Vagina (tissue), 2 donors: ENCODE measurements around the gene SETBP1.

Experiments used
- POLR2A ChIP-seq, 2 donors: fragments of 450-650 bp; IDR thresholded peaks; one replicate each; pipeline ENCODE4 v1.6.1; 2017; ENCODE audit warnings: antibody characterized with exemption in 2 of 2, mild to moderate bottlenecking in 2 of 2, moderate library complexity in 2 of 2
- TF ChIP-seq, protein P1 (sequence below), 3 experiments: fragments of 450-650 bp in 2 of 3; fragments of 200-600 bp in 1 of 3; sonication (generic) in 1 of 3; IDR thresholded peaks; one replicate each; pipeline ENCODE4 v1.5.1; 2017 to 2019; ENCODE audit warnings: antibody characterized with exemption in 3 of 3, mild to moderate bottlenecking in 2 of 3, moderate library complexity in 2 of 3

DNA sequence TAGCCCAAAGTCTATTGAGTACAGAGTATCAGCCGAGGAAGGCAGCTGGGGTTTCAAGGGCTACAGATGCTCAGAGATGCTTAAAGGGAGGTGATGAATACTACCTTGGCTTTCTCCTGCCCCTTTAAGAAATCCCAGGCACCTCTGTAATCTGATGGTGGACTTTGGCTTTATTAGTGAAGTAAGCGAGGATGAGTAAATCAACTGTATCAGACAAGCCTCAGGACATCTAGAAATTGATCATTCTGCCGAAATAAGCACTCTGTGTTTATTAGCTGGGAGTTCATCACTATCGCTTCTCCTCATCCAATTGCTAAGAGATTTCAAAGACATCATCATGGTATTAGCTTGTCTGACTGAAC, 344.4 kb downstream of the SETBP1 start:
- TF ChIP-seq, protein P1, sequence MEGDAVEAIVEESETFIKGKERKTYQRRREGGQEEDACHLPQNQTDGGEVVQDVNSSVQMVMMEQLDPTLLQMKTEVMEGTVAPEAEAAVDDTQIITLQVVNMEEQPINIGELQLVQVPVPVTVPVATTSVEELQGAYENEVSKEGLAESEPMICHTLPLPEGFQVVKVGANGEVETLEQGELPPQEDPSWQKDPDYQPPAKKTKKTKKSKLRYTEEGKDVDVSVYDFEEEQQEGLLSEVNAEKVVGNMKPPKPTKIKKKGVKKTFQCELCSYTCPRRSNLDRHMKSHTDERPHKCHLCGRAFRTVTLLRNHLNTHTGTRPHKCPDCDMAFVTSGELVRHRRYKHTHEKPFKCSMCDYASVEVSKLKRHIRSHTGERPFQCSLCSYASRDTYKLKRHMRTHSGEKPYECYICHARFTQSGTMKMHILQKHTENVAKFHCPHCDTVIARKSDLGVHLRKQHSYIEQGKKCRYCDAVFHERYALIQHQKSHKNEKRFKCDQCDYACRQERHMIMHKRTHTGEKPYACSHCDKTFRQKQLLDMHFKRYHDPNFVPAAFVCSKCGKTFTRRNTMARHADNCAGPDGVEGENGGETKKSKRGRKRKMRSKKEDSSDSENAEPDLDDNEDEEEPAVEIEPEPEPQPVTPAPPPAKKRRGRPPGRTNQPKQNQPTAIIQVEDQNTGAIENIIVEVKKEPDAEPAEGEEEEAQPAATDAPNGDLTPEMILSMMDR (IDR thresholded peaks at IDR 0.05), result no peak
- TF ChIP-seq POLR2A (IDR thresholded peaks at IDR 0.05), result no peak
